ENCODE measurements around the gene ADARB1.
"Not testable (repeated sequence)": the region's sequence is repeated elsewhere in the genome, so short reads cannot be mapped to it uniquely, and the experiment has no call there.

ADARB1 gene

DNA sequence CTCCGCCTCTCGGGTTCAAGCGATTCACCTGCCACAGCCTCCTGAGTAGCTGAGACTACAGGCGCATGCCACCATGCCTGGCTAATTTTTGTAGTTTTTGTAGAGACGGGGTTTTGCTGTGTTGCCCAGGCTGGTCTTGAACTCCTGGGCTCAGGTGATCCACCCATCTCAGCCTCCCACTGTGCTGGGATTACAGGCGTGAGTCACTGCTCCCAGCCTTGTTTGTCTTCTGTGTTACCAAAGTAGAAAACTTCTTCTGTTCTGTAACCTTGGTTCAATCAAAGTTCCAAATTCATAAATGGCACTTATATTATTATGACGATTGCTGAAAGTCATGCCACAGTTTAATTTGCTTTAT, 64.6 kb downstream of the ADARB1 start:
- not testable (repeated sequence) for DNase-seq

- DNase-seq, result no peak
Measured at GRCh38 chr21:45139473-45139872, 65.1 kb downstream of the ADARB1 start.

DNA sequence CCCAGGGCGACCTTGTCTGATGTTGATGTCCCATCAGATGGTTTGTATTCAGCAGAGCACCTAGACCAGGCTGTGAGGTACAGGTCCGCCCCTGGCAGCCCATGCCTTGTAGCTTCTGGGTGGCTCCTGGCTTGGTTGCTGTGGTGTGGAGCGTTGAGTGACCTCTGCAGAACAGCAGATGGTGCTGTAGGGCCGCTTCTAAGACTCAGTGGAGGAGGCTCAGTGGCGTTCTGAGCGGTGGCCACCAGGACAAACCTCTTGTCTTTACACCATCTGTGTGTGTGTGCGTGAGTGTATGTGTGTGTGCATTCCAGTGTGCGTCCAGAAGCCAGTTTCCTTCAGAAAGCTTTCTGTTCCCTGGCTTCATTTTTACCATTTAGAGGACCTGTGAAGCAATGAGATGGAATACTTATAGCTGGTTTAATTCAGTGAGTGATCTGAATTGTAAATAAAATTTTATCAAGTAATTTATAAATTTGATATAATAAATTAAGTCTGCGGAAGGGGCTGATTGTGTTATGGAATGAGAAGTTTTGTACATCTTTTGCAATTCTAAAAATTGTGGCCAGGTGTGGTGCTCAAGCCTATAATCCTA, 66.1 kb downstream of the ADARB1 start:
- peak; percentile 42 for DNase-seq

DNA sequence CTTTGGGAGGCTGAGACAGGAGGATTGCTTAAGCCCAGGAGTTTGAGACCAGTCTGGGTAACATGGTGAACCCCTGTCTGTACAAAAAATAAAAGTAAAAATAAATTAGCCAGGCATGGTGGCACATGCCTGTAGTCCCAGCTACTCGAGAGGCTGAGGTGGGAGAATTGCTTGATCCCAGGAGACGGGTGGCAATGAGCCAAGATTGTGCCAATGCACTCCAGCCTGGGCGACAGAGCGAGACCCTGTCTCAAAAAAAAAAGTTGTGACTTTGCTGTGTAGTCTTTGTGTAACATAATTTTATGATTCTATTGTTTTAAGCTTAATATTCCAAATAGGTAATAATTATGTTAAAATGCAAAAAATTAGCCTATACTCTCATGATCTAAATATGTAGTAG, 66.6 kb downstream of the ADARB1 start:
- not testable (repeated sequence) for DNase-seq

GRCh38 chr21:45141507-45141906, 67.1 kb downstream of the ADARB1 start:
- no peak for DNase-seq

GRCh38 chr21:45142469-45143308, 68.3 kb downstream of the ADARB1 start:
- DNase-seq, result no peak

DNA sequence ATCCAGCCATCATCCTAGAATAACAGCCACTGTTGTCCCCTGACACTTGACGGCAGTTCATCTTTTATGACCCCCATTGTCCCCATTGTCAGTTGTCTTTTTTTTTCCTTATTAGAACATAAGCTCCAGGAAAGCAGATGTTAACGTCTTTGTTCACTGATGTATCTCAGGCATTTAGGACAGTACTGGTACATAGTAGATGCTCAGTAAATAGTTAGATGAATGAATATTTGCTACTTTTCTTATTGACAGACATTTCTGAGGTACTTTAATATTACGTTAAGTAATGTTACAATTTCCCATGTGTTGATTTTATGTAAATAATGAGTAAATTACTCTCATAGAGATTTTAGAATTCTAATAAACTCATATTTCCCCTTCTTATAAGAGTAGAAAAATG, 69.5 kb downstream of the ADARB1 start:
- DNase-seq, result no peak

GRCh38 chr21:45145146-45145545, 70.8 kb downstream of the ADARB1 start:
- no peak for DNase-seq

GRCh38 chr21:45145846-45146245, 71.5 kb downstream of the ADARB1 start:
- not testable (repeated sequence) for DNase-seq

GRCh38 chr21:45146306-45146705, 71.9 kb downstream of the ADARB1 start:
- DNase-seq, result no peak

- no peak for DNase-seq
Measured at GRCh38 chr21:45146801-45147200, 72.4 kb downstream of the ADARB1 start.

- DNase-seq, result no peak
Measured at GRCh38 chr21:45147473-45148315, 73.3 kb downstream of the ADARB1 start.

DNA sequence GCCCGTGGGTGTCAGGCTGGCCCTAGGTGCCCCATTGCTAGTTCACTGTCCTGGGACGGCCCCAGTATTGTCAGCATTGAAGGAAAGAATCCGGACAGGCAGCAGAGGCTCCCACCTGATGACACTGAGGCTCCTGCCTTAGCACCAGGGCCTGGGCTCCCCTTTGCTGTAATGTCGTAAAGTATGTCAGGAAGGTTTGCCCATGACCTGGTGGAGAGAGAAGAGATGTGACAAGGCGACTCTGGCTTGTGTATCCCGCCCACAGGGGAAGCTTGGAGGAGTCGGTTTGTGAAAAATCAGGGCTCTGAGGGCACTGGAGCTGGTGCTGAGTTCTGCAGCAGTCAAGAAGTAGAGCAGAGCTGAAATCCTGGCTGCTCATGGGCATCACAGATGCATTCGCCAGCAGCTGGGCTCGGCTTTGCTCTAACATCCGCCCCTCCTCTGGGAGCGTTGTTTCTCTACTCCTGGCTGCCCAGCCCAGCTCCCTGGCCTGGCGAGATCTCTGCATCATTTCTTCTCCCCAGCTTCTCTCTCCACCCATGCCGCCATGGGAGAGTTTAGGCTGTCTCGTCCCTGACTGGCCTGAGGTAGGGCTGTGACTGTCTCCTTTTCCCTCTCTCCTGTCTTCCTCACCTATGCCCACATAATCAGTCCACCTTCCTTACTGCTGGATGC, 74.1 kb downstream of the ADARB1 start:
- DNase-seq, result no peak

- no peak for DNase-seq
Measured at GRCh38 chr21:45149021-45149420, 74.6 kb downstream of the ADARB1 start.

DNA sequence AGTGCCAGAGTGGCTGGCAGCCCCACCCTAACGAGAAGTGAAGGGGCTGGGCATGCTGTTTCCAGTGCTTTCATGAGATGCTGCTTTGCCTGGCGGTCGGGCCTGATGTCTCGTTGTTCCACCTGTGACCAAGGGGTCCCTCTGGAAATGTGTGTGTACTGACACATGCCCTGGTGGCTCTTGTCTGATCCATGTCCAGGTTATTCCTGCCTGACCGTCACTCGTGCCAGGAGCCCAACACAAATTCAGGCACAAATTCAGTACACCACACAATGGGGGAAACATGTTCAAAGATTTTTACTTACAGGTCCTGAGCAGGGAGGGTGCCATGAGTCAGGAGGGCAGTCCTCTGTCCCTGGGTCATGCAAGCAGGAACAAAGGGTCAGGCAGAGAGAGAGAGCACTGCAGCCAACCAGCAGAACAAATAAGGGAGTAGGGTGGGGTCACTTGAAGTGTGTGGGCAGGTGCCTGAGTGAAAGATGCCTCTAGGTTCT, 76.3 kb downstream of the ADARB1 start:
- DNase-seq, result no peak

DNA sequence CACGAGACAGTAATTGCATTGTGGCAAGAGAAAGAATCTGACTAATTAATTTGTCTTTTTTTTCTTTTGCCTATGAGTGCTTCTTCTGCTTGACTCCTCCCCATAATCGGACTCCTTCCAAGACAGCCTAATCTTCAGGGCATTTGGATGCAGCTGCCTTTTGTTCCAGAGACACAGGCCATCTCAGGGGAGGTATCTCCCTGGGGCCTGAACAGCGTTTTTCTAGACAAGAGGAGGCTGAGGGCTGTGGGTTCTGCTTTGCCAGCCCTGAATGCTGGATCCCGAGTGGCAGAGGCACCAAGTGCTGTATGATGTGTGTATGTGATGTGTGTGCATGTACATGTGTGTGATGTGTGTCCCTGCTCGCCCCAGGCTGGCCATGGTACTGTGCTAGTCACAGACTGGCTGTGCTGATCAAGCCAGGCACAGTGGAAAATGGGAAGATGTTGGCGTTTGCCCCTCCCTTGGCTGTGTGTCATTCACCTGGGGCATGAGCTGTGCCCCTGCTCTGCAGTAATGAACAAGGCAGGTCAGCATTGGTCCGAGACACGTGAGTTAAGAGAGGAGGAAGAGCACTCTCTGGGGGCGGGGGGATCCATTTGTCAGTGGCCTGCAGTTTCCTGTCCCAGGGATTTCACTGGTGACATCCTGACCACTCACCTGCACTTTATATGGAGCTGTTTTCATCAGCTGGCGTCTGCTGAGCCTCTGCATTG, 77.2 kb downstream of the ADARB1 start:
- no peak for DNase-seq

GRCh38 chr21:45152265-45152746, 77.9 kb downstream of the ADARB1 start:
- peak; percentile 2 for DNase-seq

DNA sequence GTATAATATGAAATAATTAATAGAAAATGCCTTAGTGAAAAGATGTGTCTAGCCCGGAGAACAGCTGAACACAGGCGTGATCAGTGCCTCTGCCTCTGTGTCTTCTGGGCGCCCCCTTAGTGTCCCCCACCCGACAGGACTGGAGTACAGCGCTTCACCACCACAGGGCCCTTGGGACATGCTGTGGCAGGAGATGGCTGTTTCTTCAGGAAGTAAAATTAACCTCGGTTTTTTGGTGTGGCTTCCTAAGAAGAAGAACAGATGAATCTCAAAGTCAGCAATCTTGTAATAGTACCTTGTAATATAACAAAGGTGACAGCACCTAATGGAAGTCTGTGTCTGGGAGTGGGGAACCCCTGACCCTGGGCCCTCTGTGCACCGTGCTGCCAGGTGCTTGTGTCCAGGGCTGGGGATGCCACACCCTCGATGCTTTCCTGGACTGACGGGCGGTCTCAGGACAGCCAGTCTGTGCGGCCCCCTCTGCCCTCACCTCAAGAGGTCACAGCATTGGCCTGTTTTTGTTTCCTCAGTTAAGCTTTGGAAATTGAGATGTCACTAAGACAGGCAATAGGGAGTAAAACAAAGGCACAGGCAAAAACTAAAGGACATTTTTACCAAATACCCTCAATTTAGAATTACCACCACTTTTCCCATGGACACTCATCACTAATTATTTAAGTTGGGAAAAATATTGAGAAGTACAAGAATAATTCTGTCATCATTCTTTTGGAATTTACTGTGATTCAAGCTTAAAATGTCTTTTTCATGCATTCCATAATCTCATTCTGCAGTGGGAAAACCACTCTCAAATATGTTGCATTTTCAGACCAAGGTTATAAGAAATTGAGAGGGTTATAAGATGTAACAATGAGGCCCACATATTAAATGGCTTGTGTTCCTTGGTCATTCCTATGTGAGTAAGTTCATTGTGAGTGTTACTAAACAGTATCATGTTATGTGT, 79.3 kb downstream of the ADARB1 start:
- DNase-seq, result no peak

- DNase-seq, result no peak
Measured at GRCh38 chr21:45154511-45155508, 80.4 kb downstream of the ADARB1 start.

GRCh38 chr21:45155910-45156309, 81.5 kb downstream of the ADARB1 start:
- no peak for DNase-seq

Data from NCI-H526 treated with DMSO at 0.1 percent for 48 hours (cell line).